Tibial nerve (tissue), 4 donors: Measurements from ENCODE around the gene KRTAP20-1. TPM values are rescaled to one million over a fixed set of nuclear protein-coding genes. Genes with fewer than 3 reads are reported as not detected.

Source experiments
- DNase-seq, 2 donors: peaks; one replicate each; pipeline ENCODE4 v3.0.0-alpha.2; 2019; ENCODE audit warnings: low spot score in 2 of 2
- H3K27ac ChIP-seq, 4 donors: fragments of 200-600 bp; sonication (generic) in 3 of 4; one replicate each; pipeline ENCODE4 v1.5.1; 2017 to 2019; ENCODE audit warnings: mild to moderate bottlenecking in 1 of 4
- H3K27me3 ChIP-seq, 2 donors: fragments of 200-600 bp; sonication (generic) in 1 of 2; one replicate each; pipeline versions ENCODE4 v1.5.1 to v1.6.0; 2017 to 2019
- H3K36me3 ChIP-seq, 3 donors: fragments of 200-600 bp; sonication (generic); one replicate each; pipeline ENCODE4 v1.5.1; 2018 to 2019
- H3K4me1 ChIP-seq, 4 donors: fragments of 200-600 bp; sonication (generic) in 3 of 4; one replicate each; pipeline ENCODE4 v1.5.1; 2017 to 2019
- H3K4me3 ChIP-seq, 4 donors: fragments of 200-600 bp; sonication (generic) in 3 of 4; one replicate each; pipeline ENCODE4 v1.5.1; 2017 to 2019; ENCODE audit warnings: mild to moderate bottlenecking in 1 of 4, moderate library complexity in 1 of 4
- H3K9me3 ChIP-seq, 4 donors: fragments of 200-600 bp; sonication (generic) in 3 of 4; one replicate each; pipeline ENCODE4 v1.5.1; 2017 to 2019
- CTCF ChIP-seq, 5 experiments: fragments of 200-600 bp in 3 of 5; fragments of 450-650 bp in 2 of 5; sonication (generic) in 3 of 5; IDR thresholded peaks; one replicate each; pipeline ENCODE4 v1.5.1; 2016 to 2019; ENCODE audit warnings: antibody characterized with exemption in 5 of 5, mild to moderate bottlenecking in 3 of 5, moderate library complexity in 2 of 5
- EP300 ChIP-seq, 2 donors: sonication (generic); formaldehyde crosslinking; IDR thresholded peaks; one replicate each; pipeline ENCODE4 v1.6.1; 2017; ENCODE audit warnings: antibody characterized with exemption in 2 of 2, mild to moderate bottlenecking in 1 of 2
- POLR2A ChIP-seq, 2 donors: fragments of 450-650 bp; IDR thresholded peaks; one replicate each; pipeline ENCODE4 v1.6.1; 2017; ENCODE audit warnings: antibody characterized with exemption in 2 of 2, mild to moderate bottlenecking in 2 of 2, moderate library complexity in 2 of 2
- WGBS, 2 donors: methylation state at CpG; one replicate each; pipeline ENCODE4 v1.1.5; 2018; 5-methylcytosine and 5-hydroxymethylcytosine counted together
- total RNA-seq, 4 donors: library from RNA; depleted of rRNA; stranded (reverse); fragments of >200 nt; gene quantifications; one replicate each; pipeline ENCODE4 v1.1.0, GENCODE V29; 2016

Gene KRTAP20-1
- total RNA-seq, 4 donors from 2014 or later, result not detected

DNA sequence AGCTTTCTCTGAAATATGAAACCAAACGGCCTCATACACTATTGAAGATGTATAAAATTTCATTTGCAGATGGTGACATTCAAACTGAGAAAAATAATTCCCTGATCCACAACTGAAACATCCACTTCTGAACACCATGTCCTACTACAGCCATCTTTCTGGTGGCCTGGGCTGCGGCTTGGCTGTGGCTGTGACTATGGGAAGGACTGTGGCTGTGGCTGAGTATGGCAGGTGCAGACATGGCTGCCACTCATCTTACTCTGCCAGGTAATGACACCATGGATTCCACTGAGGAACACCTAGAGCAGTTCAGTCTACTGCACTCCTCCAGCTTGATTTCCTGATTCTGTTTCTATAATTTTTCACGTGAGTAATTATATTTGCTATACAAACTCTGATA lies 4.3 kb downstream of the KRTAP20-1 start, which contains the start of gene KRTAP20-4:
KRTAP20-4 (plus strand) TSS at position 106 of the 400 bp plus-strand sequence.
- H3K4me3 ChIP-seq, result no peak within 1 kb of the TSS
- no peak within 1 kb of the TSS for H3K27ac ChIP-seq
- peaks cover 0 to 7% (median 0%) of the 10 kb centered on the region in 4 donors for H3K9me3 ChIP-seq
- H3K36me3 ChIP-seq, result no peaks in the 10 kb centered on the region
- WGBS, 2 donors, result 79 to 83% methylated on average over 3 of the region's 3 CpGs
- no peaks in the 10 kb centered on the region for H3K27me3 ChIP-seq
- DNase-seq, result no peak
- H3K4me1 ChIP-seq, result no peaks in the 10 kb centered on the region
- TF ChIP-seq EP300 (IDR thresholded peaks at IDR 0.05) (no peak), POLR2A (IDR thresholded peaks at IDR 0.05) (no peak), CTCF (IDR thresholded peaks at IDR 0.05) (no peak)

GRCh38 chr21:30623362-30623761 lies 7.1 kb downstream of the KRTAP20-1 start:
- Histone ChIP-seq H3K4me1 (no peaks in the 10 kb centered on the region), H3K9me3 (peaks cover 0 to 8% (median 0%) of the 10 kb centered on the region in 4 donors), H3K36me3 (no peaks in the 10 kb centered on the region), H3K27ac (no peak overlapping the region), H3K4me3 (no peak overlapping the region), H3K27me3 (no peaks in the 10 kb centered on the region)
- WGBS, 2 donors, result 91 to 92% methylated on average over 3 of the region's 3 CpGs
- TF ChIP-seq POLR2A (IDR thresholded peaks at IDR 0.05) (no peak), CTCF (IDR thresholded peaks at IDR 0.05) (no peak), EP300 (IDR thresholded peaks at IDR 0.05) (no peak)
- DNase-seq, result no peak

DNA sequence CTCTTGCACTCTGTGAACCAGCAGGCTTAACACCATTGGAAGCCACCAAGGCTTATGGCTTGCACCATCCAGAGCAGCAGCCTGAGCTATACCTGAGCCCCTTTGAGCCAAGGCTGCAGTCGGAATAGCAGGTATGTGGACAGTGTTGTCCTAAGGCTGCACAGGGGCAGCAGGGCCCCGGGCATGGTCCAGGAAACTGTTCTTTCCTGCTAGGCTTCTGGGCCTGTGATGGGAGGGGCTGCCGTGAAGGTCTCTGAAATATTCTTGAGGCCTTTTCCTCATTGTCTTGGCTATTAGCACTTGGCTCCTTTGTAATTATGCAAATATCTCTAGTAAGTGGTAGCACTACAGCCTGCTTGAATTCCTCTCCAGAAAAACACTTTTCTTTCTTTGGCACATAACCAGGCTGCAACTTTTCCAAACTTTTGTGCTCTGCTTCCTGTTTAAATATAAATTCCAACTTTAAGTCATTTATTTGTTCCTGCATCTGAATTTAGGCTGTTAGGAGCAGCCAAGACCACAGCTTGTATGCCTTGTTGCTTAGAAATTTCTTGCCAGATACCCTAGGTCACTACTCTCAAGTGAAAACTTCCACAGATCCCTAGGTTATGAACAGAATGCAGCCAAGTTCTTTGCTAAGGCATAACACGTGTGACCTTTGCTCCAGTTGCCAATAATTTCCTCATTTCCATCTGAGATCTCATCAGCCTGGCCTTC lies 9.4 kb downstream of the KRTAP20-1 start:
- TF ChIP-seq CTCF (IDR thresholded peaks at IDR 0.05), result no peak
- TF ChIP-seq POLR2A (IDR thresholded peaks at IDR 0.05), result no peak
- no peak for TF ChIP-seq EP300 (IDR thresholded peaks at IDR 0.05)
- 65 to 77% methylated on average over 3 to 4 of the region's 4 CpGs for WGBS, 2 donors
- Histone ChIP-seq H3K4me1 (no peaks in the 10 kb centered on the region), H3K27me3 (no peaks in the 10 kb centered on the region), H3K27ac (no peak overlapping the region), H3K9me3 (peaks cover 0 to 8% (median 0%) of the 10 kb centered on the region in 4 donors), H3K36me3 (no peaks in the 10 kb centered on the region), H3K4me3 (no peak overlapping the region)
- DNase-seq, result peak in 1 of 2 donors; percentile 16

DNA sequence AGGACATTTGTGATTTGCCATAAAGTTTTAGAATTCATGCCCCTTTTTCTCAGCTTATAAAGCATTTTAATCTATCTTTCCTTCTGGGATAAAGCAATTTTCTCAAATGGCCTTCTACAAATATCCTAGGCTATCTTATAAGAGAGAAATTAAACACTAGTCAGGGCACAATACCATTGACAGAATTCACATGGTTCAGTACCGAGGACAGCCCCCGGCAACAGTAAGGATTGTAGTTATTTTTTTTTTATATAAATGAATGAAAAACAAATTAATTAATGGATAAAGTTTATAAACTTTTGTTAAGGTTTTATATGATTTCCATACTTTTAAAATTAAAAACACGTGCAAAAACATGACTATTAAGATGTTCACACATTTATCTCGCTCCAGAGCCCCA lies 11.9 kb downstream of the KRTAP20-1 start:
- Histone ChIP-seq H3K4me3 (no peak overlapping the region), H3K36me3 (no peaks in the 10 kb centered on the region), H3K27ac (no peak overlapping the region), H3K27me3 (no peaks in the 10 kb centered on the region), H3K4me1 (no peaks in the 10 kb centered on the region), H3K9me3 (peaks cover 0 to 8% (median 0%) of the 10 kb centered on the region in 4 donors)
- TF ChIP-seq CTCF (IDR thresholded peaks at IDR 0.05), result no peak
- TF ChIP-seq POLR2A (IDR thresholded peaks at IDR 0.05), result no peak
- no peak for TF ChIP-seq EP300 (IDR thresholded peaks at IDR 0.05)
- 74 to 89% methylated on average over 4 of the region's 4 CpGs for WGBS, 2 donors
- DNase-seq, result no peak

DNA sequence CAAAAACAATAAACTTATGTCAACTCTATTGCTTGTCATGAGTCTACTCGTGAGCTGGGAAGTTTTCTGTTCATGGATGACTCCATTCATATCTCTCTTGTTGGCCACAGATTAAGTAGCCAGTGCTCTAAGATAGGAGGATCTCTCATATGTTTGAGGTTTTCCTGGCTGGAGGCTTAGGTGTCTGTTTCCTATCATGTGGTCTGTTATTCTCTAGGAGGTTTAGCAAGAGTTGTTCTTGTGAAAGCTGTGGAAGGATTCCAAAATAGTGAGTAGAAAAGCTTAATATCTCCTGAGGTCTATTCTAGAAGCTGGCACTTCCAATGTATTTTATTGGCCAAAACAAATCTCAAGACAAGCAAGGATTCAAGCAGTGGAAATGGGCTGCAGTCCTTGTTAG lies 13.0 kb downstream of the KRTAP20-1 start:
- 49 to 58% methylated on average over 1 of the region's 1 CpG for WGBS, 2 donors
- H3K36me3 ChIP-seq, result no peaks in the 10 kb centered on the region
- H3K27ac ChIP-seq, result no peak overlapping the region
- peak in 1 of 2 donors; percentile 15 for DNase-seq
- no peaks in the 10 kb centered on the region for H3K27me3 ChIP-seq
- TF ChIP-seq POLR2A (IDR thresholded peaks at IDR 0.05) (no peak), CTCF (IDR thresholded peaks at IDR 0.05) (no peak), EP300 (IDR thresholded peaks at IDR 0.05) (no peak)
- no peaks in the 10 kb centered on the region for H3K4me1 ChIP-seq
- H3K4me3 ChIP-seq, result no peak overlapping the region
- peaks cover 0 to 8% (median 0%) of the 10 kb centered on the region in 4 donors for H3K9me3 ChIP-seq
